Sigmoid colon (tissue), 4 donors: Measurements from ENCODE around the gene PLCH2.

Experiments
- CTCF ChIP-seq, 4 experiments: fragments of 450-650 bp in 3 of 4; fragments of 200-600 bp in 1 of 4; IDR thresholded peaks; one replicate each; pipeline ENCODE4 v1.5.1; 2016 to 2019; ENCODE audit warnings: antibody characterized with exemption in 4 of 4, mild to moderate bottlenecking in 3 of 4, moderate library complexity in 2 of 4
- EP300 ChIP-seq, 4 donors: sonication (generic); formaldehyde crosslinking; IDR thresholded peaks; one replicate each; pipeline ENCODE4 v1.6.1; 2017; ENCODE audit warnings: antibody characterized with exemption in 4 of 4

GRCh38 chr1:2541619-2542245, 65.6 kb downstream of the PLCH2 start:
- TF ChIP-seq CTCF (IDR thresholded peaks at IDR 0.05) (no peak), EP300 (IDR thresholded peaks at IDR 0.05) (no peak)
